Ascending aorta (tissue), 2 donors: ENCODE measurements around the gene LRRC71. TPM values are rescaled to one million over a fixed set of nuclear protein-coding genes. Genes with fewer than 3 reads are reported as not detected.

Experiments
- DNase-seq, 2 donors: peaks; one replicate each; pipeline ENCODE4 v3.0.0-alpha.2; 2019; ENCODE audit warnings: low spot score in 2 of 2
- H3K27ac ChIP-seq, 2 donors: fragments of 200-600 bp; sonication (generic); one replicate each; pipeline ENCODE4 v1.5.1; 2016 to 2017; ENCODE audit warnings: mild to moderate bottlenecking in 1 of 2
- H3K27me3 ChIP-seq: fragments of 200-600 bp; sonication (generic); one replicate; pipeline ENCODE4 v1.5.1; 2017
- H3K36me3 ChIP-seq, 2 donors: fragments of 200-600 bp; sonication (generic); one replicate each; pipeline ENCODE4 v1.5.1; 2016
- H3K4me1 ChIP-seq, 2 donors: fragments of 200-600 bp; sonication (generic); one replicate each; pipeline ENCODE4 v1.5.1; 2016 to 2017; ENCODE audit warnings: mild to moderate bottlenecking in 1 of 2
- H3K4me3 ChIP-seq, 2 donors: fragments of 200-600 bp; sonication (generic); one replicate each; pipeline ENCODE4 v1.5.1; 2016 to 2017; ENCODE audit warnings: mild to moderate bottlenecking in 1 of 2
- H3K9me3 ChIP-seq, 2 donors: fragments of 200-600 bp; sonication (generic); one replicate each; pipeline ENCODE4 v1.5.1; 2016
- CTCF ChIP-seq, 3 experiments: fragments of 200-600 bp in 2 of 3; fragments of 450-650 bp in 1 of 3; sonication (generic) in 2 of 3; IDR thresholded peaks; one replicate each; pipeline ENCODE4 v1.5.1; 2016 to 2019; ENCODE audit warnings: antibody characterized with exemption in 3 of 3, mild to moderate bottlenecking in 1 of 3, moderate library complexity in 1 of 3
- intact Hi-C: fragments of 100-400 bp; cut with DNase I; formaldehyde crosslinking; loops from one replicate; pipeline ENCODE4 v1.15.1; 2023
- total RNA-seq: library from RNA; depleted of rRNA; stranded (reverse); fragments of >200 nt; gene quantifications from one replicate; pipeline ENCODE4 v1.1.0, GENCODE V29; 2016

The LRRC71 gene
- total RNA-seq, 1 donor from 2014 or later: not detected

- Histone ChIP-seq H3K27ac (no peak overlapping the region), H3K4me3 (no peak overlapping the region), H3K36me3 (peaks cover 55 to 76% of the 10 kb centered on the region in 2 donors), H3K4me1 (no peaks in the 10 kb centered on the region), H3K27me3 (no peaks in the 10 kb centered on the region), H3K9me3 (no peaks in the 10 kb centered on the region)
- no peak for TF ChIP-seq CTCF (IDR thresholded peaks at IDR 0.05)
- intact Hi-C loops: no loop called here
- no peak for DNase-seq
These were observed 54.7 kb downstream of the LRRC71 start for GRCh38 chr1:156975084-156975483.

GRCh38 chr1:156980551-156980950 is 60.1 kb downstream of the LRRC71 start:
- Histone ChIP-seq H3K4me1 (no peaks in the 10 kb centered on the region), H3K36me3 (peaks cover 48 to 75% of the 10 kb centered on the region in 2 donors), H3K27me3 (no peaks in the 10 kb centered on the region), H3K4me3 (no peak overlapping the region), H3K27ac (no peak overlapping the region), H3K9me3 (no peaks in the 10 kb centered on the region)
- no peak for DNase-seq
- no peak for TF ChIP-seq CTCF (IDR thresholded peaks at IDR 0.05)
- intact Hi-C loops: no loop called here

Other genes starting within 250 kb of the LRRC71 start
- gene NES, start 243.2 kb upstream of the LRRC71 start, total RNA-seq: 74.1 TPM
- not detected for gene CRABP2, start 215.0 kb upstream of the LRRC71 start, total RNA-seq
- 9.9 TPM for gene METTL25B, start 192.2 kb upstream of the LRRC71 start, total RNA-seq
- gene ISG20L2, start 191.9 kb upstream of the LRRC71 start, total RNA-seq: 7.8 TPM
- gene MRPL24, start 179.5 kb upstream of the LRRC71 start, total RNA-seq: 17.0 TPM
- gene HDGF, start 169.0 kb upstream of the LRRC71 start, total RNA-seq: 153 TPM
- gene PRCC, start 153.1 kb upstream of the LRRC71 start, total RNA-seq: 16.3 TPM
- not detected for gene SH2D2A, start 103.8 kb upstream of the LRRC71 start, total RNA-seq
- gene INSRR, start 61.5 kb upstream of the LRRC71 start, total RNA-seq: 2.9 TPM
- not detected for gene NTRK1, start 59.8 kb upstream of the LRRC71 start, total RNA-seq
- gene PEAR1, start 26.9 kb upstream of the LRRC71 start, total RNA-seq: 39.8 TPM
- 43.5 TPM for gene ARHGEF11, start 125.1 kb downstream of the LRRC71 start, total RNA-seq
- gene ETV3L, start 179.2 kb downstream of the LRRC71 start, total RNA-seq: not detected
- gene ETV3, start 217.8 kb downstream of the LRRC71 start, total RNA-seq: 9.6 TPM